Measurements from ENCODE around the gene LSS.

- TF ChIP-seq EZH2 (IDR thresholded peaks at IDR 0.05) (no peak), POLR2AphosphoS5 (IDR thresholded peaks at IDR 0.05; ENCODE audit: borderline replicate concordance, low read depth, low read length) (no peak), FOXP2 (optimal IDR thresholded peaks at IDR 0.05; ENCODE audit: control extremely low read depth, extremely low read length, insufficient read depth) (no peak)
These were observed 47.7 kb downstream of the LSS start for GRCh38 chr21:46180778-46181391.
